HCT116 (cell line): ENCODE data around the gene STAG3. TPM values are rescaled to one million over a fixed set of nuclear protein-coding genes. Genes with fewer than 3 reads are reported as not detected.

Experiments
- ATAC-seq: fragments of 200-7000 bp; cut with Tn5 transposase; 2 replicates; pipeline ENCODE4 v1.9.1; 2020; ENCODE audit warnings: mild to moderate bottlenecking, moderate library complexity
- BruUV-seq: library from RNA; stranded (reverse); fragments of 400-500 nt; replicated peaks from 2 replicates; lab custom pipeline; 2021; lab: Mats Ljungman, UMichigan
- CTCF ChIA-PET: fragments of 300-600 bp; sonication (Branson Sonifier 250); formaldehyde crosslinking; loops from one replicate; lab custom pipeline; 2021; ENCODE audit warnings: antibody characterized with exemption; lab: Charles Lee
- POLR2A ChIA-PET: fragments of 300-600, 350-600 bp; sonication (Branson Sonifier 250); formaldehyde crosslinking; loops from one replicate; lab custom pipeline; 2021; ENCODE audit warnings: antibody characterized with exemption; lab: Charles Lee
- RAD21 ChIA-PET, 2 experiments: fragments of 300-600 bp; sonication (Branson Sonifier 250); formaldehyde crosslinking; loops; one replicate each; lab custom pipeline; 2023; ENCODE audit warnings: low total read pairs in 2 of 2; ENCODE audit not compliant: uncharacterized antibody in 2 of 2, unreplicated experiment in 2 of 2, low non-redundant PET in 1 of 2; lab: Charles Lee
- DNase-seq: peaks from one replicate; pipeline ENCODE4 v3.0.0-alpha.2; 2010; ENCODE audit warnings: low read depth, low spot score
- H2AFZ ChIP-seq: fragments of 200-600 bp; shearing (Covaris generic), sonication (generic); 2 replicates; pipeline ENCODE4 v1.6.1; 2017; ENCODE audit warnings: low read depth, mixed run types, mixed read lengths, antibody characterized with exemption, low read length; ENCODE audit not compliant: poor library complexity, severe bottlenecking
- H3K27ac ChIP-seq: 2 replicates; pipeline ENCODE4 v1.5.1; 2012; ENCODE audit warnings: low read depth, low read length
- H3K27me3 ChIP-seq: fragments of 200-600 bp; sonication (generic); 2 replicates; pipeline ENCODE4 v1.6.1; 2016; ENCODE audit warnings: mixed run types, low read length, mixed read lengths; ENCODE audit not compliant: insufficient read depth
- H3K36me3 ChIP-seq, 2 experiments: fragments of 200-500 bp in 1 of 2; fragments of 200-600 bp in 1 of 2; sonication (Bioruptor generic) in 1 of 2; sonication (generic) in 1 of 2; 2 replicates each; pipeline versions ENCODE4 v1.5.1 to v1.6.1; 2014 to 2016; ENCODE audit warnings: low read length in 2 of 2, inconsistent platforms in 1 of 2, mixed read lengths in 1 of 2, mixed run types in 1 of 2; ENCODE audit not compliant: insufficient read depth in 2 of 2, control insufficient read depth in 1 of 2
- H3K4me1 ChIP-seq, 2 experiments: fragments of 200-600 bp in 1 of 2; sonication (generic) in 1 of 2; 2 replicates each; pipeline versions ENCODE4 v1.5.1 to v1.6.1; 2012 to 2017; ENCODE audit warnings: low read length in 2 of 2, inconsistent platforms in 1 of 2, mild to moderate bottlenecking in 1 of 2, mixed read lengths in 1 of 2, mixed run types in 1 of 2, moderate library complexity in 1 of 2; ENCODE audit not compliant: insufficient read depth in 2 of 2, control insufficient read depth in 1 of 2
- H3K4me2 ChIP-seq: fragments of 200-600 bp; sonication (generic); 2 replicates; pipeline ENCODE4 v1.6.1; 2017; ENCODE audit warnings: mixed run types, low read length, mixed read lengths
- H3K4me3 ChIP-seq, 2 experiments: fragments of 200-600 bp in 1 of 2; sonication (generic) in 1 of 2; replicated peaks in 1 of 2; 2 replicates each; pipeline ENCODE4 v1.5.1; 2011 to 2016; ENCODE audit warnings: low read length in 2 of 2, control low read depth in 1 of 2, low read depth in 1 of 2, mild to moderate bottlenecking in 1 of 2, mixed read lengths in 1 of 2, mixed run types in 1 of 2
- H3K79me2 ChIP-seq: fragments of 200-600 bp; sonication (generic); 2 replicates; pipeline ENCODE4 v1.6.1; 2017; ENCODE audit warnings: mild to moderate bottlenecking, mixed run types, low read length, moderate library complexity, mixed read lengths; ENCODE audit not compliant: insufficient read depth
- H3K9ac ChIP-seq: fragments of 200-600 bp; sonication (generic); 2 replicates; pipeline ENCODE4 v1.6.1; 2016; ENCODE audit warnings: low read length, mixed read lengths
- H3K9me2 ChIP-seq: fragments of 200-600 bp; sonication (generic), shearing (Covaris generic); 2 replicates; pipeline ENCODE4 v1.6.1; 2017; ENCODE audit warnings: mixed run types, mild to moderate bottlenecking, moderate library complexity; ENCODE audit not compliant: insufficient read depth
- H3K9me3 ChIP-seq, 2 experiments: fragments of 200-500 bp in 1 of 2; fragments of 200-600 bp in 1 of 2; sonication (Bioruptor generic) in 1 of 2; sonication (generic) in 1 of 2; 2 replicates each; pipeline ENCODE4 v1.6.1; 2014 to 2017; ENCODE audit warnings: low read length in 2 of 2, mixed read lengths in 2 of 2, inconsistent platforms in 1 of 2, low read depth in 1 of 2, mild to moderate bottlenecking in 1 of 2, mixed run types in 1 of 2, moderate library complexity in 1 of 2; ENCODE audit not compliant: control insufficient read depth in 1 of 2, insufficient read depth in 1 of 2
- H4K20me1 ChIP-seq: fragments of 200-600 bp; sonication (generic), shearing (Covaris generic); 2 replicates; pipeline ENCODE4 v1.6.1; 2017; ENCODE audit warnings: mixed run types, mild to moderate bottlenecking, moderate library complexity; ENCODE audit not compliant: insufficient read depth
- EZH2 ChIP-seq: fragments of 200-600 bp; sonication (generic); IDR thresholded peaks from 2 replicates; pipeline ENCODE4 v1.6.1; 2017; ENCODE audit warnings: antibody characterized with exemption, mixed run types
- FOSL1 ChIP-seq: IDR thresholded peaks from 2 replicates; pipeline ENCODE4 v1.6.1; 2012; ENCODE audit warnings: low read depth
- YY1 ChIP-seq: IDR thresholded peaks from 2 replicates; pipeline ENCODE4 v1.6.1; 2011; ENCODE audit warnings: low read length, low read depth, moderate library complexity, mild to moderate bottlenecking; ENCODE audit not compliant: insufficient replicate concordance; ENCODE audit errors: extremely low read depth
- intact Hi-C: fragments of 100-400 bp; cut with micrococcal nuclease; formaldehyde crosslinking; loops from 2 replicates; pipeline ENCODE4 v1.10.0; 2022
- total RNA-seq: library from RNA; stranded (reverse); gene quantifications from one replicate; pipeline ENCODE4 v1.2.1, GENCODE V29; 2021; ENCODE audit not compliant: unreplicated experiment
- TF ChIP-seq, protein P1 (sequence below): IDR thresholded peaks from 2 replicates; pipeline ENCODE4 v1.6.1; 2012
- TF ChIP-seq, protein P2 (sequence below): IDR thresholded peaks from 2 replicates; pipeline ENCODE4 v1.6.1; 2012; ENCODE audit warnings: low read depth

STAG3 gene
- total RNA-seq, 1 experiment from 2014 or later, result 1.2 TPM

DNA sequence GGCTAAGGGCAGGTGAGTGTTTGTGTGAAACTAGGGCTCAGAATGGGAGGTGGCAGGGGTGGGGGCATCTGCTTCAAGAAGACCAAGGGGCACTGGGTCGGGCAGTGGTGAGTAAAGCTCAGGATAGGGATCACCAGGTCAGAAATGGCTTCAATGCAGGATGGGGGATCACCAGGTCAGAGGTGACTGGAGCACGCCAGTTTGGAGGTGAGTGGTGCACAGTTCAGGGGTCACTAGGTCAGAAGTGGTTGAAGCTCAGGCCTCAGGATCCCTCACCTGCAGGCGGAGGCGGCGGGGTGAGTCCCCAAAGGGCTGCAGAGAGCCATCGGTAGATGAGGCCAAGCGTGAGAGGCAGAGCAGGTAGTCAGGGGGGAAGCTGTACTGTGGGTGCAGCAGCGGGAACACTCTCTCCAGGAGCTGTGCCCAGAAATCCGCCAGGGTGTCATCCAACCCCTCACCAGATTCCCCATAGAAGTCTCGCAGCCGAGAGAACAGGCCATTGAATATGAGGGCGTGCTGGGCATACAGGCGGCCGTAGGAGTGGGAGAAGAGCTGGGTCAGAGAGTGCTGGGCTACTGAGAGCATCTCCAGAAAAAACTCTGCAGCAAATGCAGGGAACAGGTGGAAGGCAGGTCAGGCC is 2.3 kb upstream of the STAG3 start:
- CTCF ChIA-PET, result interaction anchor here (1.0 kb wide), 1 partner anchor 15 kb away, joined by 3 read pairs; no protein-coding TSS in a partner anchor
- no TSS peak for BruUV-seq
- Histone ChIP-seq H3K9me2 (no peaks in the 10 kb centered on the region), H3K27me3 (no peaks in the 10 kb centered on the region), H3K79me2 (no peaks in the 10 kb centered on the region)
- DNase-seq, result no peak
- TF ChIP-seq FOSL1 (no peak), EZH2 (no peak), YY1 (no peak)
- TF ChIP-seq, protein P1, sequence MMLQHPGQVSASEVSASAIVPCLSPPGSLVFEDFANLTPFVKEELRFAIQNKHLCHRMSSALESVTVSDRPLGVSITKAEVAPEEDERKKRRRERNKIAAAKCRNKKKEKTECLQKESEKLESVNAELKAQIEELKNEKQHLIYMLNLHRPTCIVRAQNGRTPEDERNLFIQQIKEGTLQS, result no peak
- TF ChIP-seq, protein P2, sequence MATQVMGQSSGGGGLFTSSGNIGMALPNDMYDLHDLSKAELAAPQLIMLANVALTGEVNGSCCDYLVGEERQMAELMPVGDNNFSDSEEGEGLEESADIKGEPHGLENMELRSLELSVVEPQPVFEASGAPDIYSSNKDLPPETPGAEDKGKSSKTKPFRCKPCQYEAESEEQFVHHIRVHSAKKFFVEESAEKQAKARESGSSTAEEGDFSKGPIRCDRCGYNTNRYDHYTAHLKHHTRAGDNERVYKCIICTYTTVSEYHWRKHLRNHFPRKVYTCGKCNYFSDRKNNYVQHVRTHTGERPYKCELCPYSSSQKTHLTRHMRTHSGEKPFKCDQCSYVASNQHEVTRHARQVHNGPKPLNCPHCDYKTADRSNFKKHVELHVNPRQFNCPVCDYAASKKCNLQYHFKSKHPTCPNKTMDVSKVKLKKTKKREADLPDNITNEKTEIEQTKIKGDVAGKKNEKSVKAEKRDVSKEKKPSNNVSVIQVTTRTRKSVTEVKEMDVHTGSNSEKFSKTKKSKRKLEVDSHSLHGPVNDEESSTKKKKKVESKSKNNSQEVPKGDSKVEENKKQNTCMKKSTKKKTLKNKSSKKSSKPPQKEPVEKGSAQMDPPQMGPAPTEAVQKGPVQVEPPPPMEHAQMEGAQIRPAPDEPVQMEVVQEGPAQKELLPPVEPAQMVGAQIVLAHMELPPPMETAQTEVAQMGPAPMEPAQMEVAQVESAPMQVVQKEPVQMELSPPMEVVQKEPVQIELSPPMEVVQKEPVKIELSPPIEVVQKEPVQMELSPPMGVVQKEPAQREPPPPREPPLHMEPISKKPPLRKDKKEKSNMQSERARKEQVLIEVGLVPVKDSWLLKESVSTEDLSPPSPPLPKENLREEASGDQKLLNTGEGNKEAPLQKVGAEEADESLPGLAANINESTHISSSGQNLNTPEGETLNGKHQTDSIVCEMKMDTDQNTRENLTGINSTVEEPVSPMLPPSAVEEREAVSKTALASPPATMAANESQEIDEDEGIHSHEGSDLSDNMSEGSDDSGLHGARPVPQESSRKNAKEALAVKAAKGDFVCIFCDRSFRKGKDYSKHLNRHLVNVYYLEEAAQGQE, result no peak
- TF ChIP-seq, all 23 proteins: peak for 0
- intact Hi-C loops, result no loop called here
- H3K27ac ChIP-seq, result no peak overlapping the region
- no peak for ATAC-seq
- POLR2A ChIA-PET, result no interaction called here
- no peak overlapping the region for H3K4me3 ChIP-seq
- H3K4me1 ChIP-seq, result peaks cover 3 to 12% of the 10 kb centered on the region in 2 experiments; a peak in 2 of 4 replicates
- H3K4me2 ChIP-seq, result no peak overlapping the region
- no peaks in the 10 kb centered on the region for H3K9me3 ChIP-seq
- no peaks in the 10 kb centered on the region for H3K36me3 ChIP-seq
- no peak overlapping the region for H2AFZ ChIP-seq
- RAD21 ChIA-PET, result no interaction called here
- H4K20me1 ChIP-seq, result no peaks in the 10 kb centered on the region
- H3K9ac ChIP-seq, result no peak overlapping the region
